ENCODE measurements around the gene PRR14L.

DNA sequence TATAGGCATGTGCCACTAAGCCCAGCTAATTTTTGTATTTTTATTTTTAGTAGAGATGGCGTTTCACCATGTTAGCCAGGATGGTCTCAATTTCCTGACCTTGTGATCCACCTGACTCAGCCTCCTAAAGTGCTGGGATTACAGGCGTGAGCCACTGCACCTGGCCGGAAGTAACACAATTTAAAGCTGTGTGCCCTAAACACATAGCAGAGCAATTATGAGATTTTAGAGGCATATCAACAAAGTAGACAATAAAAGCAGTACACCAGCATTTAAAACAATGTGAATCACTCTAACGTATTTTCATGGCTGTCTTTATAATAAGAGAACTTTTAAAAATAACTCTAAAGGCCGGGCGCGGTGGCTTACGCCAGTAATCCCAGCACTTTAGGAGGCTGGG, 42.4 kb downstream of the PRR14L start:
- TF ChIP-seq CTCF (IDR thresholded peaks at IDR 0.05; ENCODE audit: low read depth, low read length) = no peak
- TF ChIP-seq POLR2A (IDR thresholded peaks at IDR 0.05; ENCODE audit: extremely low read depth, insufficient read length) = no peak
- TF ChIP-seq MAX (IDR thresholded peaks at IDR 0.05; ENCODE audit: low read depth, low read length) = no peak

All from NB4 (cell line).